SJSA1 (cell line): ENCODE results near the gene TMEM106C. TPM values are rescaled to one million over a fixed set of nuclear protein-coding genes. Genes with fewer than 3 reads are reported as not detected.
A peak's percentile ranks its signal among the peaks of the same experiment; 100 is the strongest.

Experiments
- DNase-seq, 2 experiments: peaks; one replicate each; pipeline ENCODE4 v3.0.0-alpha.2; 2015 to 2020; ENCODE audit warnings: low spot score in 2 of 2, low read depth in 1 of 2
- H3K27ac ChIP-seq: fragments of 250-450 bp; sonication (Bioruptor Pico); 2 replicates; pipeline ENCODE4 v1.5.1; 2020; ENCODE audit warnings: mild to moderate bottlenecking, moderate library complexity
- H3K27me3 ChIP-seq: fragments of 250-450 bp; sonication (Bioruptor Pico); replicated peaks from 2 replicates; pipeline ENCODE4 v1.5.1; 2020; ENCODE audit warnings: mild to moderate bottlenecking, moderate library complexity
- H3K36me3 ChIP-seq: fragments of 250-450 bp; sonication (Bioruptor Pico); 2 replicates; pipeline ENCODE4 v1.5.1; 2020; ENCODE audit warnings: mild to moderate bottlenecking
- H3K4me1 ChIP-seq: fragments of 250-450 bp; sonication (Bioruptor Pico); replicated peaks from 2 replicates; pipeline ENCODE4 v1.6.1; 2021; ENCODE audit warnings: mild to moderate bottlenecking
- H3K4me3 ChIP-seq: fragments of 250-450 bp; sonication (Bioruptor Pico); 2 replicates; pipeline ENCODE4 v1.5.1; 2020; ENCODE audit warnings: mild to moderate bottlenecking
- H3K9me3 ChIP-seq: fragments of 250-450 bp; sonication (Bioruptor Pico); replicated peaks from 2 replicates; pipeline ENCODE4 v1.5.1; 2020; ENCODE audit warnings: mild to moderate bottlenecking
- total RNA-seq: library from RNA; depleted of rRNA; stranded (reverse); fragments of >200 nt; shearing (Covaris generic); gene quantifications from 2 replicates; pipeline ENCODE4 v1.2.3, GENCODE V29; 2014

Gene TMEM106C
- total RNA-seq, 1 experiment from 2014 or later = 143 TPM

GRCh38 chr12:47988073-47989022 is 25.0 kb downstream of the TMEM106C start:
- DNase-seq = no peak

GRCh38 chr12:47989023-47989417 is 25.6 kb downstream of the TMEM106C start:
- Histone ChIP-seq H3K27ac (no peak overlapping the region), H3K36me3 (no peaks in the 10 kb centered on the region)
- no peak for DNase-seq

More at GRCh38 chr12:47988073-47989022, 25.0 kb downstream of the TMEM106C start:
- no peak overlapping the region for H3K27ac ChIP-seq
- H3K4me3 ChIP-seq = no peak overlapping the region
- H3K36me3 ChIP-seq = no peaks in the 10 kb centered on the region
- H3K27me3 ChIP-seq = 0 out of 2 replicates have a peak, but pooled peaks cover 3% of the 10 kb centered on the region
- no peaks in the 10 kb centered on the region for H3K4me1 ChIP-seq
- no peaks in the 10 kb centered on the region for H3K9me3 ChIP-seq

GRCh38 chr12:47989666-47990065 is 26.3 kb downstream of the TMEM106C start:
- no peak overlapping the region for H3K27ac ChIP-seq
- H3K27me3 ChIP-seq = peaks cover 5% of the 10 kb centered on the region
- H3K4me3 ChIP-seq = no peak overlapping the region
- no peaks in the 10 kb centered on the region for H3K4me1 ChIP-seq
- no peaks in the 10 kb centered on the region for H3K9me3 ChIP-seq
- H3K36me3 ChIP-seq = no peaks in the 10 kb centered on the region
- DNase-seq = no peak

More at GRCh38 chr12:47989023-47989417, 25.6 kb downstream of the TMEM106C start:
- Histone ChIP-seq H3K27me3 (peaks cover 3% of the 10 kb centered on the region; the same call in 1 of the 2 replicates), H3K9me3 (no peaks in the 10 kb centered on the region), H3K4me3 (no peak overlapping the region), H3K4me1 (no peaks in the 10 kb centered on the region)

GRCh38 chr12:47990351-47991105 is 27.1 kb downstream of the TMEM106C start:
- Histone ChIP-seq H3K4me1 (no peaks in the 10 kb centered on the region), H3K9me3 (no peaks in the 10 kb centered on the region), H3K36me3 (no peaks in the 10 kb centered on the region), H3K27ac (no peak overlapping the region), H3K4me3 (no peak overlapping the region), H3K27me3 (peaks cover 9% of the 10 kb centered on the region)
- DNase-seq = no peak

GRCh38 chr12:47991106-47992061 is 28.0 kb downstream of the TMEM106C start:
- no peak overlapping the region for H3K27ac ChIP-seq
- no peak overlapping the region for H3K4me3 ChIP-seq

GRCh38 chr12:47992776-47993175 is 29.4 kb downstream of the TMEM106C start:
- Histone ChIP-seq H3K4me3 (no peak overlapping the region), H3K9me3 (no peaks in the 10 kb centered on the region), H3K27ac (no peak overlapping the region), H3K27me3 (peaks cover 23% of the 10 kb centered on the region), H3K36me3 (no peaks in the 10 kb centered on the region), H3K4me1 (no peaks in the 10 kb centered on the region)
- DNase-seq = no peak

More at GRCh38 chr12:47991106-47992061, 28.0 kb downstream of the TMEM106C start:
- Histone ChIP-seq H3K4me1 (no peaks in the 10 kb centered on the region), H3K27me3 (peaks cover 13% of the 10 kb centered on the region), H3K9me3 (no peaks in the 10 kb centered on the region), H3K36me3 (no peaks in the 10 kb centered on the region)
- DNase-seq = no peak

GRCh38 chr12:47993491-47993890 is 30.1 kb downstream of the TMEM106C start:
- H3K4me1 ChIP-seq = no peaks in the 10 kb centered on the region
- H3K27me3 ChIP-seq = peaks cover 23% of the 10 kb centered on the region
- no peak for DNase-seq

GRCh38 chr12:47995981-47996401 is 32.6 kb downstream of the TMEM106C start:
- Histone ChIP-seq H3K4me1 (no peaks in the 10 kb centered on the region), H3K36me3 (no peaks in the 10 kb centered on the region), H3K27ac (no peak overlapping the region), H3K9me3 (no peaks in the 10 kb centered on the region), H3K27me3 (peaks cover 23% of the 10 kb centered on the region), H3K4me3 (no peak overlapping the region)
- DNase-seq = no peak

More at GRCh38 chr12:47993491-47993890, 30.1 kb downstream of the TMEM106C start:
- Histone ChIP-seq H3K27ac (no peak overlapping the region), H3K4me3 (no peak overlapping the region), H3K36me3 (no peaks in the 10 kb centered on the region), H3K9me3 (no peaks in the 10 kb centered on the region)

- Histone ChIP-seq H3K27me3 (peaks cover 23% of the 10 kb centered on the region), H3K36me3 (no peaks in the 10 kb centered on the region), H3K4me1 (no peaks in the 10 kb centered on the region), H3K4me3 (no peak overlapping the region), H3K9me3 (no peaks in the 10 kb centered on the region), H3K27ac (no peak overlapping the region)
- DNase-seq = no peak
Observed at GRCh38 chr12:47997321-47997720, 33.9 kb downstream of the TMEM106C start.

GRCh38 chr12:47999816-48000215 is 36.4 kb downstream of the TMEM106C start:
- Histone ChIP-seq H3K27ac (no peak overlapping the region), H3K36me3 (no peaks in the 10 kb centered on the region), H3K9me3 (peaks cover 20% of the 10 kb centered on the region), H3K4me3 (no peak overlapping the region), H3K27me3 (peaks cover 43% of the 10 kb centered on the region), H3K4me1 (peaks cover 15% of the 10 kb centered on the region)
- no peak for DNase-seq

GRCh38 chr12:48000878-48001504 is 37.6 kb downstream of the TMEM106C start:
- Histone ChIP-seq H3K27ac (no peak overlapping the region), H3K4me3 (no peak overlapping the region), H3K9me3 (peaks cover 26% of the 10 kb centered on the region), H3K4me1 (peaks cover 15% of the 10 kb centered on the region), H3K27me3 (peaks cover 52% of the 10 kb centered on the region), H3K36me3 (no peaks in the 10 kb centered on the region)
- DNase-seq = peak in 1 of 2 experiments; percentile 9

GRCh38 chr12:48001505-48002413 is 38.4 kb downstream of the TMEM106C start:
- DNase-seq = peak in 1 of 2 experiments; percentile 21
- H3K27ac ChIP-seq = no peak overlapping the region
- H3K4me1 ChIP-seq = peaks cover 15% of the 10 kb centered on the region

More at GRCh38 chr12:48001505-48002413, 38.4 kb downstream of the TMEM106C start:
- Histone ChIP-seq H3K36me3 (no peaks in the 10 kb centered on the region), H3K27me3 (peaks cover 52% of the 10 kb centered on the region), H3K9me3 (peaks cover 26% of the 10 kb centered on the region), H3K4me3 (no peak overlapping the region)
